Measurements from ENCODE around the gene CHCHD10.
"Not testable (repeated sequence)": the region's sequence is repeated elsewhere in the genome, so short reads cannot be mapped to it uniquely, and the experiment has no call there.

DNA sequence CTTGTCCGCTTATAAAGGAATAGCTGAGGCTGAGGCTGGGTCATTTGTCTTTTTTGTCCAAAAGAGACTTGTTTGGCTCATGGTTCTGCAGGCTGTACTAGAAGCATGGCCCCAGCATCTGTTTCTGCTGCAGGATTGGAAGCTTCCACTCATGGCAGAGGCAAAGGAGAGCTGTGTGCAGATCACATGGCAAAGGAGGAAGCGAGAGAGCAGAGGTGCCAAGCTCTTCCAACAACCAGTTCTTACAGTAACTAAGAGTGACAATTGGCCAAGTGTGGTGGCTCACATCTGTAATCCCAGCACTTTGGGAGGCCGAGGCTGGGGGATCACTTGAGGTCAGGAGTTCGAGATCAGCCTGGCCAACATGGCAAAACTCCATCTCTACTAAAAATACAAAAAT is 39.7 kb downstream of the CHCHD10 start:
- TF ChIP-seq, protein P1, sequence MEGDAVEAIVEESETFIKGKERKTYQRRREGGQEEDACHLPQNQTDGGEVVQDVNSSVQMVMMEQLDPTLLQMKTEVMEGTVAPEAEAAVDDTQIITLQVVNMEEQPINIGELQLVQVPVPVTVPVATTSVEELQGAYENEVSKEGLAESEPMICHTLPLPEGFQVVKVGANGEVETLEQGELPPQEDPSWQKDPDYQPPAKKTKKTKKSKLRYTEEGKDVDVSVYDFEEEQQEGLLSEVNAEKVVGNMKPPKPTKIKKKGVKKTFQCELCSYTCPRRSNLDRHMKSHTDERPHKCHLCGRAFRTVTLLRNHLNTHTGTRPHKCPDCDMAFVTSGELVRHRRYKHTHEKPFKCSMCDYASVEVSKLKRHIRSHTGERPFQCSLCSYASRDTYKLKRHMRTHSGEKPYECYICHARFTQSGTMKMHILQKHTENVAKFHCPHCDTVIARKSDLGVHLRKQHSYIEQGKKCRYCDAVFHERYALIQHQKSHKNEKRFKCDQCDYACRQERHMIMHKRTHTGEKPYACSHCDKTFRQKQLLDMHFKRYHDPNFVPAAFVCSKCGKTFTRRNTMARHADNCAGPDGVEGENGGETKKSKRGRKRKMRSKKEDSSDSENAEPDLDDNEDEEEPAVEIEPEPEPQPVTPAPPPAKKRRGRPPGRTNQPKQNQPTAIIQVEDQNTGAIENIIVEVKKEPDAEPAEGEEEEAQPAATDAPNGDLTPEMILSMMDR (IDR thresholded peaks at IDR 0.05) = not testable (repeated sequence)
- not testable (repeated sequence) for TF ChIP-seq POLR2A (IDR thresholded peaks at IDR 0.05)
